Panc1 (cell line): ENCODE data around the gene APPL1.

Experiments
- POLR2AphosphoS5 ChIP-seq: IDR thresholded peaks from 2 replicates; pipeline ENCODE4 v1.6.1; 2012; ENCODE audit warnings: mild to moderate bottlenecking, low read depth, low read length, moderate library complexity
- TCF7L2 ChIP-seq: IDR thresholded peaks from 2 replicates; pipeline ENCODE4 v1.6.1; 2011; ENCODE audit warnings: mild to moderate bottlenecking, low read depth, low read length, inconsistent platforms
- TF ChIP-seq, protein P1 (sequence below): fragments of 450-650 bp; IDR thresholded peaks from 2 replicates; pipeline ENCODE4 v1.5.1; 2017; ENCODE audit warnings: mild to moderate bottlenecking

DNA sequence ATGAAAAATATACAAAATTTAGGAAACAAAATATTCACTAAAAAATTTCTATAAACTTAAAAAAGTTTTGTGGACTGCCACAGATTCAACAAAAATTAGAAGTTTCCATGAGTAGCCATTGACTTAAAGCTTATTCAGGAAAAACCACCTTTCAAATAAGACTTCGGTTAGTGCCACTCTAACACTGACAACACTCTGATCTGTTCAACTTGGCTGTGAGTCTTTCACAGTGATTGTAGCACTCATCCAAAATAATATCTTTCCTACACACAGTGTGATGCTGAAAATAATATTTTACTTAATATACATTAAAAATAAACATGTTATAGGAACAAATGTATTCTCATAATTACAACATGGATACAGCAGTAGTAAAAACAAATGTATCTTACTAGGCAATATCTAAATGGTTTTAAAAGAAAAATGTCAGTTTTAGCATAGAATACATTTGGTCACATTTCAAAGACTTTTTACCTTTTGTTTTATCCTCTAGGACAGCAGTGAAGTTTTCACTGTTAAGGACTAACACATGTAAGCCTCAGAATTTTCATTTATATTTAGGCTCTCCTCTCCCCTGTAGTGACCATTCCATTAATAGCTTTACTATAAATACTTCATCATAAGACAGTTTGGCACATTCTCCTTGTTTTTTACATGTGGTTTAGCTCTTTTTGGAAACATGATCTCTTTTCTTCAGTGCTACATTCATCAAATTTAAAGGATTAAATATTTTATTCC is 64.8 kb downstream of the APPL1 start, which contains the start of gene ASB14:
- TF ChIP-seq, protein P1, sequence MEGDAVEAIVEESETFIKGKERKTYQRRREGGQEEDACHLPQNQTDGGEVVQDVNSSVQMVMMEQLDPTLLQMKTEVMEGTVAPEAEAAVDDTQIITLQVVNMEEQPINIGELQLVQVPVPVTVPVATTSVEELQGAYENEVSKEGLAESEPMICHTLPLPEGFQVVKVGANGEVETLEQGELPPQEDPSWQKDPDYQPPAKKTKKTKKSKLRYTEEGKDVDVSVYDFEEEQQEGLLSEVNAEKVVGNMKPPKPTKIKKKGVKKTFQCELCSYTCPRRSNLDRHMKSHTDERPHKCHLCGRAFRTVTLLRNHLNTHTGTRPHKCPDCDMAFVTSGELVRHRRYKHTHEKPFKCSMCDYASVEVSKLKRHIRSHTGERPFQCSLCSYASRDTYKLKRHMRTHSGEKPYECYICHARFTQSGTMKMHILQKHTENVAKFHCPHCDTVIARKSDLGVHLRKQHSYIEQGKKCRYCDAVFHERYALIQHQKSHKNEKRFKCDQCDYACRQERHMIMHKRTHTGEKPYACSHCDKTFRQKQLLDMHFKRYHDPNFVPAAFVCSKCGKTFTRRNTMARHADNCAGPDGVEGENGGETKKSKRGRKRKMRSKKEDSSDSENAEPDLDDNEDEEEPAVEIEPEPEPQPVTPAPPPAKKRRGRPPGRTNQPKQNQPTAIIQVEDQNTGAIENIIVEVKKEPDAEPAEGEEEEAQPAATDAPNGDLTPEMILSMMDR: no peak
- TF ChIP-seq POLR2AphosphoS5: no peak
- TF ChIP-seq TCF7L2: no peak
